ENCODE measurements around the gene RDH12.

RDH12 gene

DNA sequence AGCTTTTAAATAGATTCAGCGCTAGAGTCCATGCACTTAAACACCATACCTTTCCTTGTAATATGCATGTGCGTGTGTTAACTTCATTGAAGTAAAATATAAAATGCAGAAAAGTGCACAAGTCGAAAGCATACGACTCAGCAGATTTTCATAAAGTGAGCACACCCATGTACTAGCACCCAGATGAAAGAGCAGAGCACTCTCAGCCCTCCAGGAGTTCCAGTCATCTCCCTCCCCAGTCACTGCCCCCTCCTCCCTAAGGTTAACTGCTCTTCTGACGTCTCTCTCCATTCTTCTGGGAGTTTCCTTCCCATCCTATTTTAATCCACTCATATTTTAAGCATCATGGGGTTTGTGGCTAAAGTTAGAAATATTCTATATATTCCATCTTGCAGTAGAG is 20.2 kb downstream of the RDH12 start:
- no peak for DNase-seq (ENCODE audit: low read depth)
- TF ChIP-seq, protein P1, sequence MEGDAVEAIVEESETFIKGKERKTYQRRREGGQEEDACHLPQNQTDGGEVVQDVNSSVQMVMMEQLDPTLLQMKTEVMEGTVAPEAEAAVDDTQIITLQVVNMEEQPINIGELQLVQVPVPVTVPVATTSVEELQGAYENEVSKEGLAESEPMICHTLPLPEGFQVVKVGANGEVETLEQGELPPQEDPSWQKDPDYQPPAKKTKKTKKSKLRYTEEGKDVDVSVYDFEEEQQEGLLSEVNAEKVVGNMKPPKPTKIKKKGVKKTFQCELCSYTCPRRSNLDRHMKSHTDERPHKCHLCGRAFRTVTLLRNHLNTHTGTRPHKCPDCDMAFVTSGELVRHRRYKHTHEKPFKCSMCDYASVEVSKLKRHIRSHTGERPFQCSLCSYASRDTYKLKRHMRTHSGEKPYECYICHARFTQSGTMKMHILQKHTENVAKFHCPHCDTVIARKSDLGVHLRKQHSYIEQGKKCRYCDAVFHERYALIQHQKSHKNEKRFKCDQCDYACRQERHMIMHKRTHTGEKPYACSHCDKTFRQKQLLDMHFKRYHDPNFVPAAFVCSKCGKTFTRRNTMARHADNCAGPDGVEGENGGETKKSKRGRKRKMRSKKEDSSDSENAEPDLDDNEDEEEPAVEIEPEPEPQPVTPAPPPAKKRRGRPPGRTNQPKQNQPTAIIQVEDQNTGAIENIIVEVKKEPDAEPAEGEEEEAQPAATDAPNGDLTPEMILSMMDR (IDR thresholded peaks at IDR 0.05; ENCODE audit: insufficient read depth, low read depth, low read length, missing control alignments): no peak
- H3K4me3 ChIP-seq (ENCODE audit: low read length): no peak overlapping the region

DNA sequence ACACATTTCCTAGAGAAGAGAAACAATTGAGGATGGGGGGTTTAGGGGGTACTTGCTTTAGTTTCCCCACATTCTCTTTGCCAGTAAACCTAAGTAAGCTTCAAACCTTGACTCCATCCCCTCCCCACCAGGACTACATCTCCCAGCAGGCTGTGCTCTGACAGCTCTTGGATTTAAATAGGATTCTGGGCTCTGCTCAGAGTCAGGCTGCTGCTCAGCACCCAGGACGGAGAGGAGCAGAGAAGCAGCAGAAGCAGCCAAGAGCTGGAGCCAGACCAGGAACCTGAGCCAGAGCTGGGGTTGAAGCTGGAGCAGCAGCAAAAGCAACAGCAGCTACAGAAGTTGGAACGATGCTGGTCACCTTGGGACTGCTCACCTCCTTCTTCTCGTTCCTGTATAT is 20.6 kb downstream of the RDH12 start:
- DNase-seq (ENCODE audit: low read depth): peak; percentile 25
- H3K4me3 ChIP-seq (ENCODE audit: low read length): peak overlapping the region; percentile 32
- TF ChIP-seq, protein P1 (IDR thresholded peaks at IDR 0.05; ENCODE audit: insufficient read depth, low read depth, low read length, missing control alignments): no peak

DNA sequence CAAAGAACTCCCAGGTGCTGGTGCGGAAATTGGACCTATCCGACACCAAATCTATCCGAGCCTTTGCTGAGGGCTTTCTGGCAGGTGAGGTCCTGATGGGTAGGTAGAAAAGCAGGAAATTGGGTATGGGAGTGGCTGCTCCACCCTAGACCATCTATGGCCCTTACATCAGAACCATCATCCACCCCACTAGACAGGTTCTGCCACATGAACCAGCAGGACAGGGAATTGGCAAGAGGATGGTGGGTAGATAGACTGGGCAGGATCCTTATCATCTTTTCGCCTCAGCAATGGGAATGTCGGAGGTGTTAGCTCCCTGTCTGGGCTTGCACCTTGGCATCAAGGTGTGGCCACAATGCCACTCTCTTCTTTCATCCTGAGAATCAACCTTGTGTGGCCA is 23.5 kb downstream of the RDH12 start:
- TF ChIP-seq, protein P1 (IDR thresholded peaks at IDR 0.05; ENCODE audit: insufficient read depth, low read depth, low read length, missing control alignments): no peak
- no peak overlapping the region for H3K4me3 ChIP-seq (ENCODE audit: low read length)
- DNase-seq (ENCODE audit: low read depth): peak; percentile 86

DNA sequence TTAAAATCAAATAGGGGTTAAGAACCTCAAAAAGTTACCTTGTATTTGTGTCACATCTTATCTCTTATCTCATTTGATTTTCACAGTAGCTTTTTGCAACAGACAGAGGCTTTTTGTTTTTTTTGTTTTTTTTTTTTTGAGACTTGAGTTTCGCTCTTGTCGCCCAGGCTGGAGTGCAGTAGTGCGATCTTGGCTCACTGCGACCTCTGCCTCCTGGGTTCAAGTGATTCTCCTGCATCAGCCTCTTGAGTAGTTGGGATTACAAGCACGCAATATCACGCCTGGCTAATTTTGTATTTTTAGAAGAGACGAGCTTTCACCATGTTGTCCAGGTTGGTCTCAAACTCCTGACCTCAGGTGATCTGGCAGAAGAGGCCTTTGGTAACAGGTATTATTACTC is 25.7 kb downstream of the RDH12 start:
- TF ChIP-seq, protein P1 (IDR thresholded peaks at IDR 0.05; ENCODE audit: insufficient read depth, low read depth, low read length, missing control alignments): no peak
- DNase-seq (ENCODE audit: low read depth): no peak
- H3K4me3 ChIP-seq (ENCODE audit: low read length): no peak overlapping the region

DNA sequence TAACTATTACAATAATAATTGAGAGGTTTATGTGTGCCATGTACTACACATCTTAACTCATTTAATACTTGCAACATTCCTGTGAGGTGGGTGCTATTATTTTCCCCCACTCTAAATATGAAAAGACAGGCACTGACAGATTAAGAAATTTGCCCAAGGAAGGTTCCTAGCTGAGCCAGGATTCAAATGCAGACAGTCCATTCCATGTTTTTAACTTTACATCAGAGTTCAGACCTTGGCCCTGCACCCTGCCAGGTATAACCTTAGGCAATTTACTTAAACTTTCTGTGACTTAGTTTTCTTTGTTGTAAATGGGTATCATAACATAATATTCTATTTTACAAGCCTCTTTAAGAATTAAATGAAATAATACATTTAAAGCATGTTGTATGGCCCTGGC is 26.6 kb downstream of the RDH12 start:
- TF ChIP-seq, protein P1 (IDR thresholded peaks at IDR 0.05; ENCODE audit: insufficient read depth, low read depth, low read length, missing control alignments): no peak
- no peak for DNase-seq (ENCODE audit: low read depth)
- H3K4me3 ChIP-seq (ENCODE audit: low read length): no peak overlapping the region

DNA sequence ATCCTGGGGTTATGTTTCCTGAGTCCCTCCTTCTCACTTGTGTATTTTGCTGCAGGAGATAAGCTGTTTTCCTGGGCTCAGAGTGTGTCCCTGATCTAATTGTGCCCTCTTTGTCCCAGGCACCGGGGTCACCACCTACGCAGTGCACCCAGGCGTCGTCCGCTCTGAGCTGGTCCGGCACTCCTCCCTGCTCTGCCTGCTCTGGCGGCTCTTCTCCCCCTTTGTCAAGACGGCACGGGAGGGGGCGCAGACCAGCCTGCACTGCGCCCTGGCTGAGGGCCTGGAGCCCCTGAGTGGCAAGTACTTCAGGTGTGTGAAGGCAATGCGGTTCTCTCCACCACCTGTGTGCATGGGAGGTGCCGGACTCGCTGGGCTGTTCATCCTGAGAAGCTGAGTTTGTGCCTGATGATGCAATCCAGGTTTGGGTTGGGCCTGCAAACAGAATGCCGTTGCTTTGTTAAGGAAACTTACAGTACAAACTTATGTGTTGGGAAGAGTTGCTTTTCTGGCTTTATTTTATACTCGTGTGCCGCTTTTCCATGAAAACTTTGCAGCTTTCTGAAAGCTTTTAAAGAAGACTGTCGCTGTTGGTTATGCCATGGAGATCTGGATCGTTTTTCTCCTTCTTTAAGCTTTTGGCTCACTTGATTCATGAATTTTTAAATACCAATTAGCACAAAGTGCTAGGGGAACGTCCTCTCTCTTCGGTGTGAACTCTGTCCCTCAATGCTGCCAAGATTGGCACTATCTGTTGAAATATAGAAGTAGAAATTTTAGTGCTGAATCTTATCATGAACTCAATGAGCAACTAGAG is 27.6 kb downstream of the RDH12 start:
- H3K4me3 ChIP-seq (ENCODE audit: low read length): no peak overlapping the region
- peak; percentile 82 for DNase-seq (ENCODE audit: low read depth)
- TF ChIP-seq, protein P1 (IDR thresholded peaks at IDR 0.05; ENCODE audit: insufficient read depth, low read depth, low read length, missing control alignments): no peak

DNA sequence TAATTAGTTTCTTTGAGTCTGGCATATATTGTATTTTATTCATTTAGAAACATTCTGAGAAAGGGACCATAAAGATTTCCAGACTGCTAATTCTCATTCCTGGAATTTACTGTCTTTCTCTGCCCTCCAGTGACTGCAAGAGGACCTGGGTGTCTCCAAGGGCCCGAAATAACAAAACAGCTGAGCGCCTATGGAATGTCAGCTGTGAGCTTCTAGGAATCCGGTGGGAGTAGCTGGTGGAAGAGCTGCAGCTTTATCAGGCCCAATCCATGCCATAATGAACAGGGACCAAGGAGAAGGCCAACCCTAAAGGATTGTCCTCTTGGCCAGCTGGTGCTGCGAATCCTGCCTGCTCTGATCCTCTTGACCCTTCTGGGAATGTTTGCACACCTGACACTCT is 31.9 kb downstream of the RDH12 start:
- H3K4me3 ChIP-seq (ENCODE audit: low read length): no peak overlapping the region
- no peak for DNase-seq (ENCODE audit: low read depth)
- TF ChIP-seq, protein P1 (IDR thresholded peaks at IDR 0.05; ENCODE audit: insufficient read depth, low read depth, low read length, missing control alignments): no peak
